NOMO-1 treated with dmso at 0.1 percent for 144 hours (cell line): ENCODE results near the gene PLXNB1.
"Not testable (repeated sequence)": the region's sequence is repeated elsewhere in the genome, so short reads cannot be mapped to it uniquely, and the experiment has no call there.

Experiments
- DNase-seq: peaks from one replicate; lab custom pipeline; 2025; ENCODE audit not compliant: unreplicated experiment; lab: John Stamatoyannopoulos, UW

The PLXNB1 gene

DNA sequence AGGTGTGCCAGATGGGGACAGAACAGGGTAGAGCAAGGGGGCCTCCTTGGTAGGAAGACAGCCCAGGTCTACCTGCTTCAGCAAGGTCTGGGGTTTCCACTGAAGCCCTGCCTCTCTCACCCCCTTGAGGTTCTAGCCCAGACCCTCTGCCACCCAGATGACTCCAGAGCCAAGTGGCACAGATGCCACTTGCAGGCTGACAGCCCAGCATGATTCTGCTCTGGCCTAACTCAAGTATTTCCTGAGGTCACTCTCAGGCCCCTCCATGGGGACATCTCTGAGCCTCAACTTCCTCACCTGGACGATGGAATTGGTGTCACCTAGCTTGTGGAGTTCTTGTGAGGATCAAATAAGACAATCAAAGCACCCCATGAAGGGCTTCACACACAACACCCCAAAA is 23.9 kb downstream of the PLXNB1 start:
- DNase-seq, result no peak

DNA sequence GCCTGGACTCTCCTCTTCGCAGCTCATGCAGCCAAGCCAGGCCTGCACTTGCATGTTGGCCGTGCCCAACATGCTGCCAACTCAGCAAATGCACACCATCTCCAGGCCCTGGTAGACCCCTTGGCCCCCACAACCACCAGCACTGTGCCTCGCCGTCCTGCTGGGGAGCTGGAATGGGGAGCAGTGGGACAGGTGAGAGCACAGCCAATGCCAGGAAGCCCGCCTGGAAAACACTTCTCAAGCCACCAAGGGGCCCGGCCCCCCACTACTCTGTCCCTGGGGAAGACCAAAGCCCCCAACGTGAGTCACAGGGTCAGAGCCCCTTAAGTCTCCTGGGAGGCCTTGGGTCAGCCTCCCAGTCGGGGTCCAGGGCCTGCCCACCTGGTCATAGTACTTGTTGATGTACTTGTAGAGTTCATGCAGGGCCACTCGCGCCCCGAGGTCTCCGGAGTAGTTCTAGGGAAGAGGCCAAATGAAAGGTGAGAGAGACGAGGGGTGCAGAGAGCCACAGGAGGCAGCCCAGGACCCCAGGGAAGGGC is 24.5 kb downstream of the PLXNB1 start:
- no peak for DNase-seq

- no peak for DNase-seq
These were observed 25.2 kb downstream of the PLXNB1 start for GRCh38 chr3:48404440-48405342.

GRCh38 chr3:48403533-48404439 is 26.1 kb downstream of the PLXNB1 start:
- DNase-seq, result no peak

- no peak for DNase-seq
These were observed 27.0 kb downstream of the PLXNB1 start for GRCh38 chr3:48402907-48403306.

DNA sequence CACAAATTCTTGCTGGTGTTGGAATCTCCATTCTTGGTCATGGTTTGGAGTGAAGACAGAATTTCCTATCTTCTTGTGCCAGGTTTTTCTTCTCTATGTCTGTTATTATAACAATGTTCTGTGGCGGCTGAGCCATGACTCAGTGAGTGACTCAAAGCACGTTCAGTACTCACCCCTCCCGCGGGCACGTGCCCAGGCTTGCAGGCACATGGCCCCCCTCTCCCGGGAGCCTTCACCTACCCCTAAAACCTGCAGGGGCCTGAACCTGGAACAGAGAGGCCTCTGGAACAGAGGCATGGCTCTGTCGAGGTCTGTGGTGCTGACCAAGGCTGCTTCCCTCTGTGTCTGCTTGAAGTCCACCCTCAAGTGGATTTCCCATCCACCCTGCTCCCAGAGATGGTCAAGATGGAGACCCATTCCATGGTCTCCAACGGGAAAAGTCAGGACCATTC is 27.6 kb downstream of the PLXNB1 start:
- no peak for DNase-seq

DNA sequence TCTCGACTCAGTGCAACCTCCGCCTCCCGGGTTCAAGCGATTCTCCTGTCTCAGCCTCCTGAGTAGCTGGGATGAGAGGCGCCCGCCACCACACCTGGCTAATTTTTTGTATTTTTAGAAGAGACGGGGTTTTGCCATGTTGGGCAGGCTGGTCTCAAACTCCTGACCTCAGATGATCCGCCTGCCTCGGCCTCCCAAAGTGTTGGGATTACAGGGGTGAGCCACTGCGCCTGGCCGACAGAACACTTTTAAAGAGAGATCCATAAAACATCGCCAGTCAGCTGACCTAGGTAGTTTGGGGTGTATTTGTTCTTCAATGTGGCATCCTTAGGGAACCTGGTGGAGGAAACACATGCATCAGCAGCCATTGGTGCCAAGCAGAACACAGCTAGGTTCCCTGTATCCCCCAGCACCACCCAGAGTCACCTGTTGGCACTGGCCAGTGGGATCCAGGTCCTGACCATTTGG is 28.4 kb downstream of the PLXNB1 start:
- DNase-seq, result not testable (repeated sequence)

DNA sequence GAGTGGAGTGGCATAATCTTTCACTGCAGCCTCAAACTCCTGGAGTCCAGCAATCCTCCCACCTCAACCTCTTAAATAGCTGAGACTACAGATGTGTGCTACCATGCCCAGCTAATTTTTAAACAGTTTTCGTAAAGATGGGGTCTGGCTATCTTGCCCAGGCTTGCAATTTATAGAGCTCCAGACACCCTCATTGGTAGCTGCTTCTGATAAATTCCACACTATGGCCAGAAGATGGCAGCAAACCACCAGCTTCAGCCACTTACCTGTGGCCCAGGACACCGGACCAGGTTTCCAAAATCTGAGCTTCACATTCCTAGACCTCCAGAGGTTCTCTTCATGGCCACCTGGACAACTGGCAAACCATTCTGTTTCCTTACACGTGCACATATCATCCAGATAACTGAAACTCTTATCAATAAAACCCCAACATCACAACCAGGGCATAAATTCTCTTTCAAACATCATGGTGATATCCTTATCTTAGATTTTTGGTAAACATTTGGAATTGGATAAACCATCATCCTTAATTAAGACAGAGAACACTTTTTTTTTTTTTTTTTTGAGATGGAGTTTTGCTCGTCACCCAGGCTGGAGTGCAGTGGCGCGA is 29.0 kb downstream of the PLXNB1 start:
- DNase-seq, result peak; percentile 16

GRCh38 chr3:48399387-48400172 is 30.3 kb downstream of the PLXNB1 start:
- DNase-seq, result no peak

DNA sequence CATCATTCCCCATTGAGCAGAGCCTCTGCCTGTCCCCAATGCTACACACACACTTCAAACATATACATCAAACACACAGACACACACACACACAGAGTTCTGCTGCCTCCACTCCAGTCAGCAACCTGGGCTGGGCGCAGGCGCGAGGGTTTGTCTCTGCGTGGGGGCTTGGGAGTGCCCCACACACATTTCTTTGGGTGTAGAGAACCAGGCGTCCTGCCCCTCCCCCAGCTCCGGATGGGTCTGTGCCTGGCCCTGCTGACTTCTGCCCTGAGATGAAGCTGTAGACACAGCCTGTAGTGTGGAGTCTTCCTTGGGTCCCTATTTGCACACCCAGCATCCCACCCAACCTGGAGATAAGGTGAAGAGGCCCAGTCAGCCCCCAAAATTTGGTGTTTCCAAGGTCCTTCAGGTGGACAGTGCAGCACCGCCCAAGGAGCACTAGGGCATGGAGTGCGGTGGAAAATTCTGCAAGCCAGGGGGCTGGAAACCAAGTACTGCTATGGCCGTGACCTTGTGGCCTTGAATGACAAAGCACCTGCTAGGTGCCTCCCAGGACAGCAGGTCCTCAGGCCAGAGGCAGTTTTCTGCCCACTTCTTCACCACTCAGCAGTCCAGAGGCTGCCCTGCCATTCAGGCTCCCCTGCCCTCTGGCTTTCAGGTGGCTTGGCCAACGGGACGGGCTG is 31.0 kb downstream of the PLXNB1 start:
- DNase-seq, result no peak

DNA sequence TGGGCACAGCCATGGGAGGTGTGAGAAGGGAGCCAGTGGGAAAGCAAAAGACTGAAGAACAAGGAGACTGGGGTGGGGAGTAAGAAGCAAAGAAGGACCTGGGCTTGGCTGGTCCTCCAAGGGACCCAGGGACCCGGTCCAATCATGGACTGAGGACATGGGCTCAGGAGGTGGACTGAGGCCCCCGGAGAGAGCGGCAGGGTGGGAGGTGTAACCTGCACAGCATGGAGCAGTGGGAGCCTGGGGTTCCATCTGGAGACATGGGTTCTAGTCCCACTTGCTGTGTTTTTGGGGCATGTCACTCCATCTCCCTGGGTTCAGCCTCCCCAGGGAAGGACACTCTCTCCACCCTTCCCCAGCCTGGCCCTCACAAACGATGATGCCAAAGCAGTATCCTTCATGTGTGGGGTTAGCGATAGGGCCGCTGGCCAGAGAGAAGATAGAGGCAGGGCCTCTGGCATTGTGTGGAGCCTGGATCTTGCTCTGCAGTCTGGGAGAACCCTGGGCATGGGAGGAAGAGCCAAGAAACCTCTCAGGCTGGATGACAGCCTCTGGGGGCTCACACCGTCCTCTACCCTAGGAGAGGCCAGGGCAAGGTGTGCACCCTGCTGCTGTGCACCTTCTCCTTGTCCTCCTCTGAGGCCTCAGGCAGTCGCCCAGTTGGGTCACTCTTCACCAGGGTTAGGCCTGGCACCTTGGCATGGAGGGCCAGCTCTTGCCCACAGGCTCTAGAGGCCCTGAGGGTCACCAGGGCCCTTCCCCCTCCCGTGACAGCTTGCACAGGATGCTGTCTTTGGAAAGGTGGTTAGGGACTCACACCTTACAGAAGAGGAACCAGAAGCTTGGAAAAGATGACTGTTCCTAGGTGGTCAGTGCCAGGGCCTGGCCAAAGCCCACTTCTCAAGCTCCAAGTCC is 31.9 kb downstream of the PLXNB1 start:
- no peak for DNase-seq

- DNase-seq, result no peak
These were observed 34.2 kb downstream of the PLXNB1 start for GRCh38 chr3:48395714-48396113.

GRCh38 chr3:48394391-48394790 is 35.5 kb downstream of the PLXNB1 start:
- no peak for DNase-seq

DNA sequence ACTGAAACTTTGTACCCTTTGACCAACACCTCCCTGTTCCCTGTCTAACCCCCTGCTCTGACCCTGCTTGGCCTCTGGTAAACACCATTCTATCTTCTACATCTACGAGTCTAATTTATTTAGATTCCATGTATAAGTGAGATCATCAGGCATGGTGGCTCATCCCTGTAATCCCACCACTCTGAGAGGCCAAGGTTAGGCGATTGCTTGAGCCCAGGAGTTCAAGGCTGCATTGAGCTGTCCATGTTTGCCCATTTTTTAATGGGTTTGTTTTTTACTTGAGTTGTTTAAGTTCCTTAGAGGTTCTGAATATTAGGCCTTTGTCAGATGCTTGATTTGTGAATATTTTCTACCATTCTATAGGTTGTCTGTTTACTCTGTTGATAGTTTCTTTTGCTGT is 40.9 kb downstream of the PLXNB1 start:
- DNase-seq, result no peak

- no peak for DNase-seq
These were observed 42.3 kb downstream of the PLXNB1 start for GRCh38 chr3:48387634-48388033.

DNA sequence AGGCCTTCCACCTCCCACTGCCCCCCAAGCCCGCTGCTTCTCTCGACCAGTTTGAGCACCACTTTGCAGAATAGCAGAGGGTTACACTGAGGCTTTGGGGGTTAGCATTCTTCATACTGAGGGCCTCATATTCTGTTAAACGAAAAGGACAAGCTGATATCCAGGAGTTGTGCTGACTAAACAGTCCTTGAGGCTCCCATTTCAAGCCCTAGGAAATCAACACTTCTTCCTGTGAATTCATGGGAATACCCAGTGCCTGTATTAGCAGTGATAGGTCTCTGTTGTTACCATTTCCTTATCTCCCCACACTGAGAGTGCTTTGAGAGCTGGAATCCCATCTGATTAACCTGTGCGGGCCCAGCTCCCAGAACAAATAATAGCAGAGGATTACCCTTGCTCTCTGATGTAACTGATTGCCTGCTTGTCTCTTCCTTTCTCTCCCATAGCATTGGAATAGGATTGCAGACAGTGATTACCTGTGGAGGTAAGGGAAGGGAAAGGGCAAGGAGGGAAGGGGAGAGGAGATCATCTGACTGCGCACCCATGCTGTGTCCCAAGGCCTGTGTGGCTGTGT is 56.9 kb downstream of the PLXNB1 start:
- no peak for DNase-seq

- no peak for DNase-seq
These were observed 57.5 kb downstream of the PLXNB1 start for GRCh38 chr3:48372377-48372770.

- no peak for DNase-seq
These were observed 58.1 kb downstream of the PLXNB1 start, which contains the start of gene FBXW12 for GRCh38 chr3:48371651-48372376. Gene FBXW12, plus strand, starts transcription at chr3:48372219. Its CDS starts 549 bp downstream, at chr3:48372768.
